ENCODE data around the gene NEGR1. TPM values are rescaled to one million over a fixed set of nuclear protein-coding genes. Genes with fewer than 3 reads are reported as not detected.

NEGR1 gene
- total and polyA plus RNA-seq, 9 donors, result 4.7 to 15.1 (median 9.1) TPM

- 89 to 95% (median 92%) methylated on average over 1 of the region's 1 CpG for WGBS, 3 donors
Observed at GRCh38 chr1:72015006-72015405, 267.3 kb downstream of the NEGR1 start.

GRCh38 chr1:72013161-72013560 lies 269.2 kb downstream of the NEGR1 start:
- 15 to 37% (median 18%) methylated on average over 1 of the region's 1 CpG for WGBS, 3 donors

More at GRCh38 chr1:72015006-72015405, 267.3 kb downstream of the NEGR1 start:
- TF ChIP-seq CTCF (IDR thresholded peaks at IDR 0.05) (no peak), EP300 (IDR thresholded peaks at IDR 0.05) (no peak), POLR2A (IDR thresholded peaks at IDR 0.05) (no peak)
- no peak for DNase-seq
- Histone ChIP-seq H3K9me3 (no peaks in the 10 kb centered on the region), H3K36me3 (no peaks in the 10 kb centered on the region), H3K27ac (no peak overlapping the region), H3K27me3 (no peaks in the 10 kb centered on the region), H3K4me1 (ENCODE audit: insufficient read depth) (no peaks in the 10 kb centered on the region), H3K4me3 (no peak overlapping the region)
- intact Hi-C loops (cut with DNase I), result no loop called here

GRCh38 chr1:72011721-72012120 lies 270.6 kb downstream of the NEGR1 start:
- H3K36me3 ChIP-seq, result no peaks in the 10 kb centered on the region
- H3K27me3 ChIP-seq, result no peaks in the 10 kb centered on the region
- TF ChIP-seq POLR2A (IDR thresholded peaks at IDR 0.05) (no peak), EP300 (IDR thresholded peaks at IDR 0.05) (no peak), CTCF (IDR thresholded peaks at IDR 0.05) (no peak)
- no peaks in the 10 kb centered on the region for H3K4me1 ChIP-seq (ENCODE audit: insufficient read depth)
- DNase-seq, result no peak
- intact Hi-C loops (cut with DNase I), result no loop called here
- 86 to 93% (median 89%) methylated on average over 6 of the region's 6 CpGs for WGBS, 3 donors
- no peak overlapping the region for H3K4me3 ChIP-seq
- H3K27ac ChIP-seq, result no peak overlapping the region
- no peaks in the 10 kb centered on the region for H3K9me3 ChIP-seq

More at GRCh38 chr1:72013161-72013560, 269.2 kb downstream of the NEGR1 start:
- Histone ChIP-seq H3K4me1 (ENCODE audit: insufficient read depth) (no peaks in the 10 kb centered on the region), H3K9me3 (no peaks in the 10 kb centered on the region), H3K4me3 (no peak overlapping the region), H3K27ac (no peak overlapping the region), H3K36me3 (no peaks in the 10 kb centered on the region), H3K27me3 (no peaks in the 10 kb centered on the region)
- intact Hi-C loops (cut with DNase I), result no loop called here
- no peak for TF ChIP-seq EP300 (IDR thresholded peaks at IDR 0.05)
- TF ChIP-seq POLR2A (IDR thresholded peaks at IDR 0.05), result no peak
- no peak for TF ChIP-seq CTCF (IDR thresholded peaks at IDR 0.05)
- no peak for DNase-seq

- intact Hi-C loops (cut with DNase I), result no loop called here
- TF ChIP-seq CTCF (IDR thresholded peaks at IDR 0.05) (no peak), EP300 (IDR thresholded peaks at IDR 0.05) (no peak), POLR2A (IDR thresholded peaks at IDR 0.05) (no peak)
- WGBS, 3 donors, result 74 to 80% (median 74%) methylated on average over 3 of the region's 3 CpGs
- DNase-seq, result no peak
- H3K4me3 ChIP-seq, result no peak overlapping the region
- no peaks in the 10 kb centered on the region for H3K36me3 ChIP-seq
- no peaks in the 10 kb centered on the region for H3K4me1 ChIP-seq (ENCODE audit: insufficient read depth)
- H3K27ac ChIP-seq, result no peak overlapping the region
- no peaks in the 10 kb centered on the region for H3K27me3 ChIP-seq
- H3K9me3 ChIP-seq, result no peaks in the 10 kb centered on the region
Observed at GRCh38 chr1:72010094-72010431, 272.3 kb downstream of the NEGR1 start.

Measured in ovary (tissue), 9 donors.